Prostate gland (tissue), 2 donors: ENCODE data around the gene L3MBTL4.

ENCODE experiments used
- POLR2A ChIP-seq: fragments of 450-650 bp; IDR thresholded peaks from one replicate; pipeline ENCODE4 v1.6.1; 2016; ENCODE audit warnings: antibody characterized with exemption, mild to moderate bottlenecking
- POLR2AphosphoS5 ChIP-seq: sonication (generic); formaldehyde crosslinking; IDR thresholded peaks from one replicate; pipeline ENCODE4 v1.6.1; 2017; ENCODE audit warnings: antibody characterized with exemption
- TF ChIP-seq, protein P1 (sequence below), 4 experiments: fragments of 200-600 bp in 2 of 4; fragments of 450-650 bp in 2 of 4; sonication (generic) in 2 of 4; IDR thresholded peaks; 1 replicate in 3 of 4; 2 replicates in 1 of 4; pipeline ENCODE4 v1.5.1; 2016 to 2019; ENCODE audit warnings: antibody characterized with exemption in 4 of 4, mild to moderate bottlenecking in 2 of 4, moderate library complexity in 2 of 4

DNA sequence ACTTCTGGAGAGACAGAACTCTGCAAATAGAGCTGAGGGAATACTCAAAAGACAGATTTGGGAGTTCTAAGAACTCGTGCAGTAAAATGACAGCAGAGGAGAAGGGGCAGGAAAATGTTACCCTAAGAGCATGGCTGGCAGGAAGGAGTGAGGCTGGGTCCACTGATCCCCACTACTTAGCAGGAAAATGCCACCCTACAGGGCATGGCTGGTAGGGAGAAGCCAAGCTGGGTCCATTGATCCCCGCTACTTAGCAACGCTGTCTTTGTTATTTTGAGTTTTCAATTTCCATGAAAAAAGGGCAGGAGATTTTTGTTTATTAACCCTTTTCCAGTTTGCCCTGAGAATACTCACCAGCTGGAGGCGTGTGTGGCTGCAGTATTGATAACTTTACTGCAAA, 419.1 kb downstream of the L3MBTL4 start:
- TF ChIP-seq, protein P1, sequence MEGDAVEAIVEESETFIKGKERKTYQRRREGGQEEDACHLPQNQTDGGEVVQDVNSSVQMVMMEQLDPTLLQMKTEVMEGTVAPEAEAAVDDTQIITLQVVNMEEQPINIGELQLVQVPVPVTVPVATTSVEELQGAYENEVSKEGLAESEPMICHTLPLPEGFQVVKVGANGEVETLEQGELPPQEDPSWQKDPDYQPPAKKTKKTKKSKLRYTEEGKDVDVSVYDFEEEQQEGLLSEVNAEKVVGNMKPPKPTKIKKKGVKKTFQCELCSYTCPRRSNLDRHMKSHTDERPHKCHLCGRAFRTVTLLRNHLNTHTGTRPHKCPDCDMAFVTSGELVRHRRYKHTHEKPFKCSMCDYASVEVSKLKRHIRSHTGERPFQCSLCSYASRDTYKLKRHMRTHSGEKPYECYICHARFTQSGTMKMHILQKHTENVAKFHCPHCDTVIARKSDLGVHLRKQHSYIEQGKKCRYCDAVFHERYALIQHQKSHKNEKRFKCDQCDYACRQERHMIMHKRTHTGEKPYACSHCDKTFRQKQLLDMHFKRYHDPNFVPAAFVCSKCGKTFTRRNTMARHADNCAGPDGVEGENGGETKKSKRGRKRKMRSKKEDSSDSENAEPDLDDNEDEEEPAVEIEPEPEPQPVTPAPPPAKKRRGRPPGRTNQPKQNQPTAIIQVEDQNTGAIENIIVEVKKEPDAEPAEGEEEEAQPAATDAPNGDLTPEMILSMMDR (IDR thresholded peaks at IDR 0.05): no peak
- no peak for TF ChIP-seq POLR2A
- no peak for TF ChIP-seq POLR2AphosphoS5
